Fibroblast of mammary gland (primary cell): ENCODE results near the gene IL17D.
"Not testable (repeated sequence)": the region's sequence is repeated elsewhere in the genome, so short reads cannot be mapped to it uniquely, and the experiment has no call there.

Source experiments
- DNase-seq: peaks from one replicate; pipeline ENCODE4 v3.0.0-alpha.2; 2010; ENCODE audit warnings: low read depth
- H3K4me3 ChIP-seq: 2 replicates; pipeline ENCODE4 v1.5.1; 2011; ENCODE audit warnings: low read depth, mild to moderate bottlenecking, low read length, moderate library complexity; ENCODE audit not compliant: control insufficient read depth
- CTCF ChIP-seq: conservative IDR thresholded peaks from 2 replicates; pipeline ENCODE4 v1.5.1; 2011; ENCODE audit warnings: low read depth, low read length, inconsistent platforms; ENCODE audit not compliant: control insufficient read depth, insufficient read depth

IL17D gene

GRCh38 chr13:20680416-20681080, 23.0 kb upstream of the IL17D start:
- DNase-seq, result no peak
- no peak overlapping the region for H3K4me3 ChIP-seq
- TF ChIP-seq CTCF, result no peak

DNA sequence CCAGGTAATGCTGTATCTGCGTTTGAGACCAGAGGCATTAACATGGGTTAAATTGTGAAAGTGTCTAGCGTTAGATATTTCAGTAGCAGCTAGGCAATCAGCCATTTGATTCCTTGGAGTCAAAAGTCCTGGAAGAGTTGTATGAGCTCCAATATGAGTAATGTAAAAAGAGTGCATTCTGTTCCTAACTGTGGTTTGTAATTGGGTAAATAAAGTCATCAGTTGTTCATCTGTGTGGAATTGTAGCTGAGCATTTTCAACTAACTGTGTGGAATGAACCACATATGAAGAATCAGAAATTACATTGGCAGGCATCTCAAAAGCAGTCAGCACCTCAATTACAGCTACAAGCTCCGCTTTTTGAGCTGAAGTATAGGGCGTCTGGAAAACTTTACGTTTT, 22.0 kb upstream of the IL17D start:
- H3K4me3 ChIP-seq, result not testable (repeated sequence)
- DNase-seq, result peak; percentile 87

GRCh38 chr13:20682061-20682460, 21.4 kb upstream of the IL17D start:
- DNase-seq, result no peak
- no peak overlapping the region for H3K4me3 ChIP-seq
- no peak for TF ChIP-seq CTCF

DNA sequence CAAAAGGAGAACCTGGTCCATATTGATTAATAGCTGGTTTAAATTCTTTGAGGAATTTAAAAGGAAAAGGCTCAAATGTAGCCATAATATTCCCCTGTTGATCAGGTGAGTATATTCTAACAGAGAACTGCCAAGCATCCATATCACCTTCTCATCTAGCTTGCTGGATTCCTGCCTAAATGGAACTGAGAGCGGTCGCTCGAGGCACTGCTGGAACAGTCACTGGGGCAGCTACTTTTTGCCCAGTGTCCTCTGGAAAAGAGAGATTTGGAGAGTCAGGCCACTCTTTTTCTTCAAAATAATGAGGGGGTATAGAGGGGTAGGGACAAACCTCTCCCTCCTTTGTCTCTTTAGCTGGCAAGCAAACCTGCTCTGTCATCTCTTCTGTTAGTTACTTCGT, 19.5 kb upstream of the IL17D start:
- no peak for TF ChIP-seq CTCF
- no peak for DNase-seq
- no peak overlapping the region for H3K4me3 ChIP-seq

GRCh38 chr13:20684546-20684945, 19.0 kb upstream of the IL17D start:
- no peak for TF ChIP-seq CTCF
- peak; percentile 17 for DNase-seq
- no peak overlapping the region for H3K4me3 ChIP-seq

DNA sequence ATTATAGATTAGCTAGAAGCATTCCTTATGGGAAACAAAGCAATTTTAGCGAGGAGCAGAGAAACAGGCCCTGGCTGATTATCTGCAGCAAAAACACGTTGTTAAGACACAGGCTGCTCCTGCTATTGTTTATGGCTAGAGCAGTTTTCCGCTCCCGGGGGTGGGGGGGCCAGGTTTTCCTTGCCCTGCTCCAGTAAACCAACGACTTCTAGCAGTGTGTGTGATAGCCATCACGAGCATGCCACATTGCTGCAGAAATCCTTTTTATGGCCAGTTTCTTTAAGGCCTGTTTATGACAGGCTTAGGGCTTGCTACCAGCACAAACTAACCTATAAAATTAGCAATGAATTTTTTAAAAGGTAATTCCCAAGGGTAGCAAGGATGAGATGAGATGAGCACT, 18.4 kb upstream of the IL17D start:
- no peak for TF ChIP-seq CTCF
- H3K4me3 ChIP-seq, result no peak overlapping the region
- no peak for DNase-seq

DNA sequence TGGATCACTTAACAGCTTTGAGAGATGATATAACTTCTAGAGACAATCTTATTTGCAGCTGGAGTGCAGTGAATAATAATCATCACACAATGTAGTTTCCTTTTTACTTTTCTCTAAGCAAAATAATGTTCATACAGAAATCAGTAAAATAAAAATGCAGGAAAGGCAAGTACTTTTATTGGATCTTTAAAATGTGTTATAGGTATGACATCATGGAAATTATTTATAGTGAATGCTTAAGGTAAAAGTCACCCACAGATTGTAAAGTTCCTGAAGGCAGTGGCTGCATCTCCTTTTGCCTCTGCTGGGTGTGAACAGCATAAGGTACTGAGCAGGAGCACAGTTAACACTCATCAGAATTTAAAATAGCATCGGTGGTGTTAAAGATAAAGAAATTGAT, 17.3 kb upstream of the IL17D start:
- TF ChIP-seq CTCF, result no peak
- no peak overlapping the region for H3K4me3 ChIP-seq
- no peak for DNase-seq
